GM18867 (cell line): Measurements from ENCODE around the gene ERC2.

Source experiments
- ATAC-seq: cut with Tn5 transposase; IDR thresholded peaks from one replicate; pipeline ENCODE4 v1.9.1; 2021; ENCODE audit warnings: mild to moderate bottlenecking, moderate library complexity; ENCODE audit not compliant: unreplicated experiment

The ERC2 gene

GRCh38 chr3:56321383-56321782 is 146.9 kb downstream of the ERC2 start:
- no peak for ATAC-seq

- ATAC-seq, result no peak
Measured at GRCh38 chr3:56320883-56321282, 147.4 kb downstream of the ERC2 start.

GRCh38 chr3:56318891-56319290 is 149.4 kb downstream of the ERC2 start:
- ATAC-seq, result no peak

GRCh38 chr3:56316944-56317343 is 151.3 kb downstream of the ERC2 start:
- no peak for ATAC-seq

- ATAC-seq, result no peak
Measured at GRCh38 chr3:56314842-56315241, 153.4 kb downstream of the ERC2 start.

- ATAC-seq, result no peak
Measured at GRCh38 chr3:56309465-56309864, 158.8 kb downstream of the ERC2 start.

- no peak for ATAC-seq
Measured at GRCh38 chr3:56308471-56308870, 159.8 kb downstream of the ERC2 start.

- no peak for ATAC-seq
Measured at GRCh38 chr3:56304069-56304468, 164.2 kb downstream of the ERC2 start.

- ATAC-seq, result peak; percentile 89
Measured at GRCh38 chr3:56303487-56303886, 164.8 kb downstream of the ERC2 start.

GRCh38 chr3:56302417-56302816 is 165.8 kb downstream of the ERC2 start:
- no peak for ATAC-seq

GRCh38 chr3:56297281-56297840 is 170.9 kb downstream of the ERC2 start:
- no peak for ATAC-seq

- ATAC-seq, result no peak
Measured at GRCh38 chr3:56296361-56296760, 171.9 kb downstream of the ERC2 start.

GRCh38 chr3:56295161-56295560 is 173.1 kb downstream of the ERC2 start:
- no peak for ATAC-seq

GRCh38 chr3:56294286-56294685 is 174.0 kb downstream of the ERC2 start:
- no peak for ATAC-seq

GRCh38 chr3:56291953-56292352 is 176.3 kb downstream of the ERC2 start:
- peak; percentile 65 for ATAC-seq

- peak; percentile 77 for ATAC-seq
Measured at GRCh38 chr3:56291244-56291680, 177.0 kb downstream of the ERC2 start.

GRCh38 chr3:56290374-56290773 is 177.9 kb downstream of the ERC2 start:
- ATAC-seq, result no peak

GRCh38 chr3:56288258-56288657 is 180.0 kb downstream of the ERC2 start:
- ATAC-seq, result no peak

GRCh38 chr3:56282341-56282740 is 185.9 kb downstream of the ERC2 start:
- no peak for ATAC-seq

- no peak for ATAC-seq
Measured at GRCh38 chr3:56277236-56277635, 191.0 kb downstream of the ERC2 start.

- no peak for ATAC-seq
Measured at GRCh38 chr3:56275120-56275519, 193.1 kb downstream of the ERC2 start.

- no peak for ATAC-seq
Measured at GRCh38 chr3:56269755-56270535, 198.3 kb downstream of the ERC2 start.
